Endometrial microvascular endothelial cells (primary cell): ENCODE measurements around the gene TXNL4A. TPM values are rescaled to one million over a fixed set of nuclear protein-coding genes. Genes with fewer than 3 reads are reported as not detected.
"Not testable (repeated sequence)": the region's sequence is repeated elsewhere in the genome, so short reads cannot be mapped to it uniquely, and the experiment has no call there.

ENCODE experiments used
- in situ Hi-C: cut with HindIII; loops from 2 replicates; pipeline ENCODE4 v1.10.0; 2017; ENCODE audit warnings: low sequenced_read_pairs, low pct_unique_long_range_greater_than_20kb; ENCODE audit errors: inconsistent ontology term
- total RNA-seq: library from RNA; depleted of rRNA; stranded (reverse); fragments of >200 nt; gene quantifications from one replicate; pipeline ENCODE4 v1.2.3, GENCODE V29; 2015; ENCODE audit errors: inconsistent ontology term

Gene TXNL4A
- total RNA-seq, 1 donor from 2014 or later: 59.3 TPM

- in situ Hi-C loops: no loop called here
These were observed 14.1 kb upstream of the TXNL4A start for GRCh38 chr18:80002468-80002867.

- in situ Hi-C loops: no loop called here
These were observed 12.5 kb upstream of the TXNL4A start for GRCh38 chr18:80000877-80001276.

- in situ Hi-C loops: not testable (repeated sequence)
These were observed 11.3 kb upstream of the TXNL4A start for GRCh38 chr18:79999701-80000100.

GRCh38 chr18:79991494-79991893 lies 3.1 kb upstream of the TXNL4A start:
- in situ Hi-C loops: no loop called here

GRCh38 chr18:79989195-79989497 lies 783 bp upstream of the TXNL4A start:
- in situ Hi-C loops: no loop called here

GRCh38 chr18:79988071-79988450 lies 302 bp downstream of the TXNL4A start:
- in situ Hi-C loops: no loop called here

GRCh38 chr18:79987566-79987965 lies 797 bp downstream of the TXNL4A start:
- in situ Hi-C loops: no loop called here

- in situ Hi-C loops: no loop called here
These were observed 1.6 kb downstream of the TXNL4A start for GRCh38 chr18:79986726-79987125.

- in situ Hi-C loops: no loop called here
These were observed 3.2 kb downstream of the TXNL4A start for GRCh38 chr18:79985172-79985571.

GRCh38 chr18:79983793-79984192 lies 4.6 kb downstream of the TXNL4A start:
- in situ Hi-C loops: no loop called here

GRCh38 chr18:79983253-79983652 lies 5.1 kb downstream of the TXNL4A start:
- in situ Hi-C loops: no loop called here

- in situ Hi-C loops: no loop called here
These were observed 5.6 kb downstream of the TXNL4A start for GRCh38 chr18:79982736-79983135.

- in situ Hi-C loops: no loop called here
These were observed 7.8 kb downstream of the TXNL4A start for GRCh38 chr18:79980585-79980984.

- in situ Hi-C loops: no loop called here
These were observed 8.5 kb downstream of the TXNL4A start for GRCh38 chr18:79979843-79980242.

GRCh38 chr18:79975985-79976680 lies 12.2 kb downstream of the TXNL4A start:
- in situ Hi-C loops: no loop called here

GRCh38 chr18:79975043-79975442 lies 13.3 kb downstream of the TXNL4A start:
- in situ Hi-C loops: no loop called here

- in situ Hi-C loops: no loop called here
These were observed 14.2 kb downstream of the TXNL4A start for GRCh38 chr18:79974025-79974654.

- in situ Hi-C loops: no loop called here
These were observed 14.8 kb downstream of the TXNL4A start for GRCh38 chr18:79973517-79973916.

GRCh38 chr18:79972720-79973119 lies 15.6 kb downstream of the TXNL4A start:
- in situ Hi-C loops: no loop called here

- in situ Hi-C loops: no loop called here
These were observed 16.4 kb downstream of the TXNL4A start for GRCh38 chr18:79971986-79972385.
